ENCODE measurements around the gene COL4A2. TPM values are rescaled to one million over a fixed set of nuclear protein-coding genes. Genes with fewer than 3 reads are reported as not detected.

COL4A2 gene
- total RNA-seq, 4 donors from 2014 or later = 56.6 to 139 (median 89.1) TPM

- Histone ChIP-seq H3K4me1 (peaks cover 0 to 23% (median 0%) of the 10 kb centered on the region in 4 donors), H3K27me3 (no peaks in the 10 kb centered on the region), H3K36me3 (no peaks in the 10 kb centered on the region), H3K4me3 (no peak overlapping the region), H3K9me3 (no peaks in the 10 kb centered on the region), H3K27ac (peak overlapping the region in 2 of 4 donors; percentile 11 to 33)
- peak in 1 of 3 donors; percentile 26 for DNase-seq
- no peak for TF ChIP-seq POLR2A (IDR thresholded peaks at IDR 0.05)
- TF ChIP-seq CTCF (IDR thresholded peaks at IDR 0.05) = no peak
These were observed 20.0 kb upstream of the COL4A2 start for GRCh38 chr13:110286833-110287819.

GRCh38 chr13:110289174-110289573 is 17.9 kb upstream of the COL4A2 start:
- Histone ChIP-seq H3K27me3 (no peaks in the 10 kb centered on the region), H3K4me3 (no peak overlapping the region), H3K9me3 (no peaks in the 10 kb centered on the region), H3K4me1 (peaks cover 0 to 15% (median 0%) of the 10 kb centered on the region in 4 donors), H3K27ac (peak overlapping the region in 1 of 4 donors; percentile 61), H3K36me3 (no peaks in the 10 kb centered on the region)
- TF ChIP-seq POLR2A (IDR thresholded peaks at IDR 0.05) = no peak
- TF ChIP-seq CTCF (IDR thresholded peaks at IDR 0.05) = no peak
- DNase-seq = no peak

GRCh38 chr13:110289661-110290060 is 17.4 kb upstream of the COL4A2 start:
- H3K9me3 ChIP-seq = no peaks in the 10 kb centered on the region
- peak overlapping the region in 2 of 4 donors; percentile 19 to 61 for H3K27ac ChIP-seq
- H3K36me3 ChIP-seq = no peaks in the 10 kb centered on the region
- no peaks in the 10 kb centered on the region for H3K27me3 ChIP-seq
- DNase-seq = peak in 1 of 3 donors; percentile 24
- TF ChIP-seq CTCF (IDR thresholded peaks at IDR 0.05) (no peak), POLR2A (IDR thresholded peaks at IDR 0.05) (no peak)
- H3K4me1 ChIP-seq = peaks cover 0 to 14% (median 0%) of the 10 kb centered on the region in 4 donors
- no peak overlapping the region for H3K4me3 ChIP-seq

GRCh38 chr13:110290153-110290552 is 16.9 kb upstream of the COL4A2 start:
- H3K27me3 ChIP-seq = no peaks in the 10 kb centered on the region
- no peaks in the 10 kb centered on the region for H3K9me3 ChIP-seq
- H3K4me1 ChIP-seq = peaks cover 0 to 14% (median 0%) of the 10 kb centered on the region in 4 donors
- no peaks in the 10 kb centered on the region for H3K36me3 ChIP-seq
- H3K27ac ChIP-seq = peak overlapping the region in 2 of 4 donors; percentile 39 to 61
- DNase-seq = peak in 1 of 3 donors; percentile 36
- H3K4me3 ChIP-seq = no peak overlapping the region
- no peak for TF ChIP-seq CTCF (IDR thresholded peaks at IDR 0.05)
- no peak for TF ChIP-seq POLR2A (IDR thresholded peaks at IDR 0.05)

- peak in 1 of 3 donors; percentile 21 for DNase-seq
- TF ChIP-seq POLR2A (IDR thresholded peaks at IDR 0.05) = no peak
- TF ChIP-seq CTCF (IDR thresholded peaks at IDR 0.05) = no peak
- H3K27ac ChIP-seq = peak overlapping the region in 2 of 4 donors; percentile 39 to 61
These were observed 16.3 kb upstream of the COL4A2 start for GRCh38 chr13:110290826-110291225.

More at GRCh38 chr13:110290826-110291225, 16.3 kb upstream of the COL4A2 start:
- peaks cover 0 to 14% (median 0%) of the 10 kb centered on the region in 4 donors for H3K4me1 ChIP-seq
- no peaks in the 10 kb centered on the region for H3K9me3 ChIP-seq
- no peak overlapping the region for H3K4me3 ChIP-seq
- no peaks in the 10 kb centered on the region for H3K36me3 ChIP-seq
- no peaks in the 10 kb centered on the region for H3K27me3 ChIP-seq
